ENCODE results near the gene AUP1.

- TF ChIP-seq POLR2AphosphoS5 (IDR thresholded peaks at IDR 0.05; ENCODE audit: borderline replicate concordance, low read depth, low read length) (no peak), EZH2 (IDR thresholded peaks at IDR 0.05) (no peak), FOXP2 (optimal IDR thresholded peaks at IDR 0.05; ENCODE audit: control extremely low read depth, extremely low read length, insufficient read depth) (no peak)
These were observed 18.2 kb downstream of the AUP1 start for GRCh38 chr2:74511104-74511989.
